GM18517 (cell line): Measurements from ENCODE around the gene MGAT4A.
"Not testable (repeated sequence)": the region's sequence is repeated elsewhere in the genome, so short reads cannot be mapped to it uniquely, and the experiment has no call there.

Experiments used
- ATAC-seq: cut with Tn5 transposase; IDR thresholded peaks from one replicate; pipeline ENCODE4 v1.9.1; 2021; ENCODE audit warnings: mild to moderate bottlenecking, moderate library complexity; ENCODE audit not compliant: unreplicated experiment

MGAT4A gene

DNA sequence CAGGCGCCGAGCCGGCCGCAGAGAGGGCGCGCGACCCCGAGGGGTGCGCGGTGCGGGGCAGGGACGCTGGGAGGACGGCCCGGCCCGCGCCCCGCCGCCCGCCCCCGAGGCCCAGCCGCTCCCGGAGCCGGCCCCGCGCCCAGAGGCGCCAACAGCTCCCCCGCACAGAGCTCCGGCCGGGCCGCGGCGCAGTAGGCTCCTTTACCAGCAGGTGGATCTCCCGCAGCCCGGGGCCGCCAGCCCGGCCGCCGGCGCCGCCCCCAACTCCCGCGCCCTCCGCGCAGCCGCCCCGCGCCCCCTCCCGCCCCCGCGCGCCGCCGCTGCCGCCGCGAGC is 258 bp downstream of the MGAT4A start:
- ATAC-seq, result peak; percentile 42

DNA sequence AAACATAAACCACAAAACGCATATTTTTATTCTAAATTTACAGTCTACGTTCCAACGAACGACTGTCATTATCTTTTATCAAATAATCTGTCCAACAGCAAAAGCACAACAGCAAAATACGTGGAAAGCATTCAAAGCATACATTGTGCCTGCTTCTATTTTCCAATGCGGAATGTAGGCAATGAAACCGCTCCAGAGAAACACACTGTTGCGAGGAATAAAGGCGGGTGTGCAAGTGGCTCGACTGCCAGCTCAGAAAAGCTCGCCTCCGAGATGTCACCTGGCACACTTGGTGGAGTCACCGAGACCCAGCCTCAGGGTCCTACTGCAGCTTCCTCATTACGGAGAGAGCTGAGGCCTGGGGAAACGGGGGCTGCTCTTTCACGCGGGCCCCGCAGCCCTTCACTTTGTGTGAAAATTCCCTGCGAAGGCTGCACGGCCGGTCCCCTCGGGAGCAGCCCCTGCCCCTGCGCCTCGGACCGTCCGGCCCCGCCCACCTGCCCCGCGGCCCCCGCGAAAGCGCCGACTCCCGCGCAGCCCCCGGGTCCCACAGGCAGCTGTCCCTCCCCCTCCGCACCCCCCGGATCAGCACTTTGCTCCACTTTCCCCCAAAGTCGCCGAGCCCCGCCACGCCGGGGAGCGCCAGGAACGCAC is 752 bp downstream of the MGAT4A start:
- ATAC-seq, result peak; percentile 23

DNA sequence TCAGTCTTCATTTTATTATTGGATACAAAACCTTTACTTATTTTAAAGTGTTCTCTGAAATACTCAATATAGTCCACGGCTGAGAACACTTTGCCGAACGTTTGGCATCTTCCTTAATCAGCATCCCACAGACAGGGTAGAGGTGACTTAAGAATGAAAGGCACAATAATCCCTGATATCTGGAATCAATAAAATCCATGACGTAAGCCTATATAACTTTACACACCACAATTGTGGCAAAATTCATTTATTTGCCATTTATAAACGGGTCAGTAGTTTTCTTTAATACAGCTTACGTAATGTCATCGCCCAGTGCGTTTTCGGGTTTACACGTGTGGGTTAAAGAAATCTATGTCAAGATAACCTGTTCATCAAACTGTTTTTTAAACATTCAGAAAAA is 1.3 kb downstream of the MGAT4A start:
- no peak for ATAC-seq

DNA sequence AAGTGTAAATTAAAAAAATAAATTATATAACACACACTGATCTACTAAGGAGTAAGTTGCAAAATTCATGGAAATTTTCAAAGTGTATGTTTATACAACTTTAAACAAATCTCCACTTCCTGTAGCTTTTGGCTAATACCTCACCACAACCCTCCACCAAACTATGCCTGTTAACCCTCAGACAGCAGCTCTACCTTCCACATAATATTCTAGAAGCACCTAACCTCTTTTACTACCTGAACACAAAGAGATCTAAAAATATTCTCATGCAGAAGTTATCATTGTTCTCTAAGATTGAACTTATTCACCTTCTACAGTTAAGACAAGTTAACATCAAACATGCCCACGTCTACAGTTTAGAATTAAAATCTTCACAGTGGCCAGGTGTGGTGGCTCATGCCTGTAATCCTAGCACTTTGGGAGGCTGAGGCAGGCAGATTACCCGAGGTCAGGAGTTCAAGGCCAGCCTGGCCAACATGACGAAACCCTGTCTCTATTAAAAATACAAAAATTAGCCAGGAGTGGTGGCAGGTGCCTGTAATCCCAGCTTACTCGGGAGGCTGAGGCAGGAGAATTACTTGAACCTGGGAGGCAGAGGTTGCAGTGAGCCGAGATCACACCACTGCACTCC is 2.7 kb downstream of the MGAT4A start:
- ATAC-seq, result not testable (repeated sequence)

DNA sequence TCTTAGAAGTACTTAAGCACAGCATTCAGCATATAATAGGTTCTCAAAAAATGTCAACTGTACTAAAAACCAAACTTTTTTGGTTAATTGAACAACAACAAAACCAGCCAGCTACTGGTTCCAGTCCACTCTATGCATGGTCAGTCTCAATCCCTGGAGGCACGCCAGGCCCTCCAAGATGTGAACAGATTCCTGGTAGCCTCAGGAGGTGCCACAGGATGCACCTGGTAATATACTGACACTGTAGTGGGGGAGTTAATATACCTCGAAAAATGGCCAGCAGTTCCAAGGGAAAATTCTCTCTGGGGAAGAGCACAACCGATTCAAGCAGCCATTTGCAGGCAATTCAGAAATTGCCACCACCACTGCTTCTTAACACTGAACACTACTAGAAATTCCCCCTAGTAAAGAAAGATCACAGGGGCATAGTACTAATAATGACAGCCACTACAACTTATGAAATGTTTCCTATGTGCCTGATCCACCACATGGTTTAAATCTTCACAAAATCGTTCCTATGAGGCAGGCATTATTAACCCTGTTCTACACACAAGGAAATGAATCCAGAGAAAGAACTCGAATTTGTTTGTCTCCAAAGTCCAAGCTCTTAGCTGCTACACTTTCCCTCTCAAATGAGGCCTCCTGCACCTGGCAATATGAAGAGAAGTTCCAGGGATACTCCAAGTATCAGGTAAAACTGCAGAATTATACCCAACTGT is 3.4 kb downstream of the MGAT4A start:
- ATAC-seq, result no peak

DNA sequence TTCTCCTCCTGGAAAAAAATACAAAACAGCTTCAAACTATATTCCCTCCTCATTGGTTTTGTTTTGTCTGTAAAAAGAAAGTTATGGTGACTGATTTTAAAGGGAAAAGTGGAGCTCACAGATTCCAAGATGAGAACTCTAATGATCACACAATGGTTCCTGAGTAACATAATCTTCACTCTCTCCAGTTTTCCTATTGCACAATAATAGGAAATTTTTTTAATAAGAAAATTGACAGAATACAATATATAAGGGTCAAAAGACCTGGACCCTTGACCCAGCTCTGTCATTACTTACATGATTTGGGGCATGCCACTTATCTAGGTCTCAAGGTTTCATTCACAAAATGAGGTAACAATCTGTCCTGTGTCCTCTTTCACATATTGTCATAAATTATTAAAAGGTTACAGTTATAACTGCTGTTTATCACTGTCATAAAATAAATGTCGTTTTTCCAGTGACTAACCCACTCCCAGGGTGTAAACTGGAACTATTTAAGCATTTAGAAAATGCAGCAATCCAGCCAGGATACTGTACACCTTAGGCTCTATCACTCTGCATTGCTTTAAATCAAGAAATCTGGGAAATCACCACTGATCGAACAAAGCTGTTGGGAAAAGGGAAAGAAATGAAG is 4.1 kb downstream of the MGAT4A start:
- ATAC-seq, result no peak

DNA sequence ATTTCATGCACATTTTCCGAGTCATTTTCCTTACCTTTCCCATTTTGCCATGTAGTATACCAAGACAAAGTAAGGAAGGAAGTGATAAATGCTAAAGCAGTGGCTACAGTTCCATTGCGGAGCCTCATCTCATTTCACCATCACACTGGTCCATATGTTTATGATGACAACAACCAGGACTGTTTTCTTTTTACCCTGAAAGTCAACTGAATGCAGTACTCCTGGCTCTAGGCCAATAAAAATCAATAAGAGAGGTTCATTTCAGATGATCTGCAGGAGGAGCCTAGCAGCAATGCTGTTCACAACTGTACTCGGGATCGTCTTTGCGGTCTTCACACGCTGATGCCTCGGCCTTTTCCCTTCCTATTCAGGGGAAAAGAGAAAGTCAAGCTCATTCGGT is 4.7 kb downstream of the MGAT4A start:
- no peak for ATAC-seq

DNA sequence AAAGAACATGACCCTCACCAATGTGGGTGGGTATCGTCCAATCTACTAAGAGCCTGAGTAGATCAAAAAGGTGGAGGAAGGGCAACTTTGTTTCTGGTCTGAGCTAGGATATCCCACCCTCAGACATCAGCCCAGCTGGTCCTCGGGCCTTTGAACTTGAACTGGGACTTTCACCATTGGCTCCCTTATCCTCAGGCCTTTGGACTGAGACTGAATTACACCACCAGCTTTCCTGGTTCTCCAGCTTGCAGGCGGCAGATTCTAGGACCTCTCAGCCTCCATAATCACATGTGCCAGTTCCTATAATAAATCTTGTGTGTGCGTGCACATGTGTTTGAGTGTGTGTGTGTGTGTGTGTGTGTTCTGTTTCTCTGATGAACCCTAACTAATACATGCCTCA is 10.6 kb downstream of the MGAT4A start:
- ATAC-seq, result no peak

DNA sequence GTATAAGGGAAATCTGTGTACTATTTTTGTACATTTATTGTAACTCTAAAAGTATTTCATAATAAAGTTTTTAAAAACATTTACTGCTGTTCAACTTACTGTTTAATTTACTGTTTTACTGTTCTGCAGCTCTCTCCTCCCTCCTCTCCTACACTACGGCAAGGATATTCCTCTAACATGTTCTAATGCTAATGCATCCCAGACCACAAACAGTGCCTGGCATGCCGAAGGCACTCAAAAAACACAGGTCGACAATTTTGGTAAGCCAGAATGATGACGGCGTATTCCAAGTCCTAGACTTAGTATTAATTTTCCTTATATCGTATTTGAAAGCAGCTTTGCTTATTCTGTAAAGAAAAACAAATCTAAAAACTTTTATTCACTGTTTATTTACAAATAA is 13.3 kb downstream of the MGAT4A start:
- ATAC-seq, result no peak

DNA sequence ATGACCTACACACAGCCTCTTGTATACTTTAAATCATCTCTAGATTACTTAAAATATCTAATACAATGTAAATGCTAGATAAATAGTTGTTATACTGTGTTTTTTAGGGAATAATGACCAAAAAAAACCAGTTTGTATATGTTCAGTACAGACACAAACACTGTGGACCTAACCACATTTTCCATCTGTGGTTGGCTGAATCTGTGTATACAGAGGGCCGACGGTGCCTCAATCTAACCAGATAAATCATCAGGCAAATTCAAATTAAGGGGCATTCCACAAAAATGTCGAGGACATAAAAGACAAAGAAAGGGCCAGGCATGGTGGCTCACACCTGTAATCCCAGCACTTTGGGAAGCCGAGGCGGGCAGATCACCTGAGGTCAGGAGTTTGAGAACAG is 14.1 kb downstream of the MGAT4A start:
- no peak for ATAC-seq

DNA sequence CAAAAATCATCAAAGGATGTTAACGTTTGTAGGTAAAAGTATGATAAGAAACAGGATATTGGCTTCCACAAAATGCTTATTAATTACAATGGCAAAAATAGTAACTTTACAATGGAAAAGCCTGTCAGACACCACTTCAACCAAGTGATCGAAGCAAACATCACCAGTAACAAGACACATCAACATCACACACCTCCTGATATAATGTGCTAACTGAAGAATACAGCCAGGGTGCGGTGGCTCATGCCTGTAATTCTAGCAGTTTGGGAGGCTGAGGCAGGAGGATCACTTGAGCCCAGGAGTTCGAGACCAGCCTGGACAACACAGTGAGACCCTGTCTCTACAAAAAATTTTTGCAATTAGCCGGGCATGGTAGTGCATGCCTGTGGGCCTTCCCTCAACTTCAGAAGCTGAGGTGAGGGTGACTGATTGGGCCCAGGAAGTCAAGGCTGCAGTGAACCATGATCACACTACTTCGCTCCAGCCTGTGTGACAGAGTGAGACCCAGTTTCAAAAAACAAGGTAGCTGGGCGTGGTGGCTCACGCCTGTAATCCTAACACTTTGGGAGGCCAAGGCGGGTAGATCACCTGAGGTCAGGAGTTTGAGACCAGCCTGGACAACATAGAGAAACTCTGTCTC is 15.0 kb downstream of the MGAT4A start:
- ATAC-seq, result no peak

DNA sequence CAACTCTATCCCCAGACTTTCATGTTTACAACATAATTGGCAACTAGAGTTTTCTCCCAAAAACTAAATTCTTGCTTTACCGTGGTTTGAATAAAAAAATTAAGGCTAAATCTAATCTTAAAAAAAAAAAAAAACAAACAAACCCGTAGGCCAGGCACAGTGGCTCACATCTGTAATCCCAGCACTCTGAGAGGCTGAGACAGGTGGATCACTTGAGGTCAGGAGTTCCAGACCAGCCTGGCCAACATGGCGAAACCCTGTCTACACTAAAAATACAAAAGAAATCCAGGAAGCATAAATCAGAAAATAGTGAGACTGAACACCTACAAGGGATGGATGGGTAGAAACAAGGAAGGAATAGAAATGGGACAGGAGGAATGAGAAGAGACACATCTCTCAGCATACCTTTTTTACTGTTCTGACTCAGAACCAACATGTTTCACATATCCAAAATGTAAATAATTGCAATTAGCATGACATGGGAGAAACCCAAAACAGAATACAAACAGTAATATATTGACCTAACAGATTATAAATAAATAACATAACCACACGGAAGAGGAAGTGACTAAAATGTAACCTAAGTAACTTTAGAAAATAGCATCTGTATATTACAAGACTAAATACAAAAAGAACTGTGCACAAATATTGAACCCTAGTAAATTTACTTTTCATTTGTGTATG is 17.5 kb downstream of the MGAT4A start:
- peak; percentile 88 for ATAC-seq

DNA sequence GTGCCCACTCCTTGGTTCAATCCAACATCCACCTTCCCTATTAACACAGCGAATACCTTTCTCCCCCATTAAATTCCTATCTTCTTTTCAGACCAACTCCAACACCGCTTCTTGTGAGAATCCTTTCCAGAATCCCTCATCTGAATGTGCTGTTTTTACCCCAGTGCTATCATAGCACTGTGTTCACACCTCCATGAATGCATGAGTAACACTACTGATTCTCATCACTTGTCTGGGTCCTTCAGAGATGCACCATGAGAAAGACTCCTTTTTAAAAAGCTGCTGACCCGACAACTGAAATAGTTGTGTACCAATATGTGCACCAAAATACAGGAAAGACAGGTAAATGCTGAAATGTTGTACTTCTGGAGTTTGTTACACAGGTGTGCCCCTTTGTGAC is 18.8 kb downstream of the MGAT4A start:
- ATAC-seq, result no peak

DNA sequence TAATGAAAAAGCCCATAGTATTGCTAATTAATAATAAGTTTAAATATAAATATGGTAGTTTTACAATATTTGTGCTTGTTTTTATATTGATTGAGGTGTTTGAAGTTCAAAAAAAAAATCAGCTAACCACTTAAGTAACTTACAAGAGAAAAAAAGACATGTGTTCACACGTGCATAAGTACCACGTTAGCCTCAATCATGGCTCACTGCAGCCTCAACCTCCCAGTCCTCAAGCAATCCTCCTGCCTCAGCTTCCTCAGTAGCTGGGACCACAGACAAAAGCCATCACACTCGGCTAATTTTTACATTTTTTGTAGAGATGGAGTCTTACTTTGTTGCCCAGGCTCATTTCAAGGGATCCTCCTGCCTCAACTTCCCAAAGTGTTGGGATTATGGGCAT is 19.4 kb downstream of the MGAT4A start:
- no peak for ATAC-seq

DNA sequence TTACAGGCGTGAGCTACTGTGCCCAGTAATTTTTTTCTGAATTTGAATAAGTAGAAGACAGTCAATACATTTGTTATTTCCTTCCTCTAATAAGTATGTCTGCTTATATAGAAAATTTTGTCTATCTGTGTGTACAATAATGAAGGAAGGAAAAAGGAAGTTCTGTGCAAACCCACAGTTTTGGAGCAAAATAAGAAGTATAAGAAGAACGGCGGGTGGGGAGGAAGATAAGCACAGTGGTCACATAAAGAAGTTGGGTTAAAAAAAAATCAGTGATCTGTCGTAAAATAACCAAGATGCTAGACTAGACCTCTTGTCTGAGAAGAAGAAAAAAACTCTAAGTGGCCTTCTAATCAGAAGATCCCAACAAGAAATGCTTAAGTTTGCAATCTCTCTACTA is 20.2 kb downstream of the MGAT4A start:
- no peak for ATAC-seq

DNA sequence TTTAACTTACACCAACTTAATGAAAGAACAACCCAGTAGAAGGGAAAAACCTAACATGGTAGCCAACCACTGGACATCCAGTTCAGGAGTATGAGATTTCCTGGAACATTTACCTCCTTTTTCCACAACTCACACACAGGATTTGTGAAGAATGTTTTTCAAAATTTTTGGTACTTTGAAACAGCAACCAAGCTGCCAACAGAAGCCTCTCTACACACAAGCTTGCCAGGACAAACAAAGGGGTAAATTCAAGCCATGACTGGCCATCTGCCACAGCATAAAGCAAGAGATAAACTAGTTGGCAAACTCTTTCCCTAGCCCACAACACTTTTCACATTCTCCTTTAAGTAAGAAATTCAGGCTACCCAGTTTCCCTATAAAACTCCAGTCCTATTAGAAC is 21.4 kb downstream of the MGAT4A start:
- no peak for ATAC-seq

DNA sequence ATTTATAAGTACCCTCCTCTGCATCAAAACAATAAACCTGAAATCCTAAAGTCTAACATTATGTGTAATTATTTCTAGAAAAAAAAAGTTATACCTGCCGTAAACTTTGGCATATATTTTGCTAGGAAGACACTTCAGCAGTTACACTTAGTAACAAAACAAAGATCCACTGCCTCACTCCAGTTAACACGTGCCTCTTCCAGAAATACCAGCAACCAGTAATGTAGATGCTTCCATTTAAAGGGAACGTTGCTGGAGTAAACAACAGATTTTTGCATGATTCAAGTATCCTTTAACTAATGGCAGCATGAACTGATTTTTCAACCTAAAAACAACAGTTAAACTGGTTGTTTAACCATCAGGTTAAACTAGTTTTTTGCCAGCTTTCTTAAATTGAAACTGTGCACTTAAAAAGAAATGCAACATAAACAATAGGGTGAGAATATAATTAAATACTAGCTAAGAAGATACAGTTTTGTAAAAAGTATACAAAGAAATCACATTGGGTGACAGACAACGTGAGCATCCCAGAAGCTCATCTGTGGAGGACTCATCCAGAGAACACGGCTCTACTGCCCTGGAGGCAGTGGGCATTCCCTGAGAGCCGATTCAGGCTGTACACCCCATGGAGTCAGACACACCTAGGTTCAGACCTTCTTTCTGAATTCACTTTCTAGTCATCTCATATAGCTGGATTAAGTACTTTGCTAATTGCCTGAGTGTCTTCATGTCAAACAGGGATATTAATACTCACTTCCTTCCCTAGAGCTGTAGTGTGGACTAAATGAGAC is 22.3 kb downstream of the MGAT4A start:
- no peak for ATAC-seq

DNA sequence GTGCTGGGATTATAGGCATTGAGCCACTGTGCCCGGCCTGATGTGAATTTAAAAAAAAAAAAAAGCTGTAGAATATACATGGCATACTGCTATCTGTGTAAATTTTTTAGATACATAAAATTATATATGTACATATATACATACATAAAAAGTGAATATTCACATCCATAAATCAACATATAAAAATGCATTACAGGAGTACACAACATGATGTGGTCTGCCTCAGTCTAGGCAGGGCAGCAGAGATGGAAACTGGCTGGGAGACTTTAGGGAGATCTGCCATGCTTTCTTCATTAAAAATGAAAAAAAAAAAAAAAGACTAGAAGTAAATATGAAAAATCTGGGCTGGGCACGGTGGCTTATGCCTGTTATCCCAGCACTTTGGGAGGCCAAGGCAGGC is 24.3 kb downstream of the MGAT4A start:
- no peak for ATAC-seq

DNA sequence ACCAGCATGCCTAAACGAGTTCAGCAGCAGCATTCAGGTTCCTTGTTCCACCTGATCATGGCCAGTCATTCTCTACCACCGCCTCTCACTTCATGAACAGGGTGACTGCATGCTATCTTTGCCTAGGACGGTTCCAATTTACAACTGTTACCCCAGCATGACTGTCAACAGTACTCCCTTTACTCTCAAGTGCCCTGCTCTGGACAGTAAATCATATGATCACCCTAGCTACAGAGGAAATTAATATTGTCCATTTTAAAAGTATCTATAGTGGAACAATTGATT is 25.7 kb downstream of the MGAT4A start:
- ATAC-seq, result no peak
